ENCODE measurements around the gene TTC33.

TTC33 gene

DNA sequence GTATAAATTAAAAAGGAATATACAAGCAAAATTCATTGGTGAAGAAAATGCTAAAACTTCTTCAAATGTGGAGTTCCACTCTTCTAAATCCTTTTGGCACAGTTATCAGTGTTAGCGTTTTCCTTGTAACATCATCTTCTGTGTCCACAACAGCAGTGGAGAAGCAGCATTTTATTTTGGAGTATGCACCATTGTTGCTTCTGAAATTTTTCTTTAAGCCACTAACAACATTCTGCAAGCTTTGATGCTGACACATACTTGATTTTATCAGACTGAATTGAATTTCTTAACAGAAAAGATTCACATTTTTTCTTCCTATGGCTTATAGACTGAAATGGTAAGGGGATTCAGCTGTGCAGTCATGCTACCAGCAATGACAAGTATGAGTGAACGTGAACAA, 136.8 kb downstream of the TTC33 start:
- no peak for DNase-seq (ENCODE audit: low read depth)
- TF ChIP-seq, protein P1, sequence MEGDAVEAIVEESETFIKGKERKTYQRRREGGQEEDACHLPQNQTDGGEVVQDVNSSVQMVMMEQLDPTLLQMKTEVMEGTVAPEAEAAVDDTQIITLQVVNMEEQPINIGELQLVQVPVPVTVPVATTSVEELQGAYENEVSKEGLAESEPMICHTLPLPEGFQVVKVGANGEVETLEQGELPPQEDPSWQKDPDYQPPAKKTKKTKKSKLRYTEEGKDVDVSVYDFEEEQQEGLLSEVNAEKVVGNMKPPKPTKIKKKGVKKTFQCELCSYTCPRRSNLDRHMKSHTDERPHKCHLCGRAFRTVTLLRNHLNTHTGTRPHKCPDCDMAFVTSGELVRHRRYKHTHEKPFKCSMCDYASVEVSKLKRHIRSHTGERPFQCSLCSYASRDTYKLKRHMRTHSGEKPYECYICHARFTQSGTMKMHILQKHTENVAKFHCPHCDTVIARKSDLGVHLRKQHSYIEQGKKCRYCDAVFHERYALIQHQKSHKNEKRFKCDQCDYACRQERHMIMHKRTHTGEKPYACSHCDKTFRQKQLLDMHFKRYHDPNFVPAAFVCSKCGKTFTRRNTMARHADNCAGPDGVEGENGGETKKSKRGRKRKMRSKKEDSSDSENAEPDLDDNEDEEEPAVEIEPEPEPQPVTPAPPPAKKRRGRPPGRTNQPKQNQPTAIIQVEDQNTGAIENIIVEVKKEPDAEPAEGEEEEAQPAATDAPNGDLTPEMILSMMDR (IDR thresholded peaks at IDR 0.05; ENCODE audit: control insufficient read depth, insufficient read depth, low read depth, low read length, missing control alignments) = no peak
- no peak overlapping the region for H3K4me3 ChIP-seq (ENCODE audit: control insufficient read depth, low read depth, low read length)

DNA sequence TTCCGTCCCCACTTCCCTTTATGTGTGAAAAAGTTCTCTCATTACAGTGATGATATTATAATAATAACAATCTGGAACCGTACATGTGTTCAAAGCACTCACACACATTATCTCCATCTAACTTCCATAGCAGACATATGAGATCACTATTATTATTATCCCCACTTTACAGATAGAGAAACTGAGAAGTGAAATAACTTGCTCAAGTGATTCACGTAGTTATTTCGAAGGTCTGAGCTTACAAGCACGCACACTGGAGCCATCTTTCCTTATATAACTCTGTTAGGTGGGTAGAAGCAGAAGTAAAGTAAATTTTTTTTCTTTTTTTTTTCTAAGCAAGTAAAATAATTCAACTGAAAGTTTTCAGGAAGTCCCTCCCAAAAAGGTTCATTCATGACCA, 139.0 kb downstream of the TTC33 start:
- no peak for DNase-seq (ENCODE audit: low read depth)
- TF ChIP-seq, protein P1 (IDR thresholded peaks at IDR 0.05; ENCODE audit: control insufficient read depth, insufficient read depth, low read depth, low read length, missing control alignments) = no peak
- no peak overlapping the region for H3K4me3 ChIP-seq (ENCODE audit: control insufficient read depth, low read depth, low read length)

DNA sequence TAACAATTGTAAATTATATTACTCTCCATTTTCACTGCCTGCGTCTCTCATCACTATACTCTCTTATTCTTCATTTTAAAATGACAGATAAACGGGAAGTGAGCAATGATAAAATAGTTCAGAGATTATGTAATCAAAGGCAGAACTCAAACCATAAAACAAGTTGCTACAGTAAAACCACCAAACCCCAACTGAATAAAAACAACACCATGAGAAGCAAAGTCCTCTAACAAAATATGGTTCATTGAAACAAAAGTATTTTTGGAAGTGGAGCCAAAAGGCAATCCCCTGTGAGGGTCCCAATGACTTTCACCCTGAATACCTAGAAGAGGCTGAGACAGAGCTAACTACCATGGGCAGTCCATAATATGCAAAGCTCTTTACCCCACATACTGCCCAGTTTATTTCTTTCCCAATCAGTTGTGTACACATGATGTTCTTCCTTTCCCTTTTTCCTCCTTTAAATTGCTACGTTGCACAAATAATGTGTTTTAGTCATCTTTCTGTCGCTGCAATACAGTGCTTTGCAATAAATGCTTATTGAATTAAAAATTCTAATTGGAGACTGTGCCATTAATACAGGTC, 140.1 kb downstream of the TTC33 start:
- no peak overlapping the region for H3K4me3 ChIP-seq (ENCODE audit: control insufficient read depth, low read depth, low read length)
- TF ChIP-seq, protein P1 (IDR thresholded peaks at IDR 0.05; ENCODE audit: control insufficient read depth, insufficient read depth, low read depth, low read length, missing control alignments) = no peak
- DNase-seq (ENCODE audit: low read depth) = no peak

DNA sequence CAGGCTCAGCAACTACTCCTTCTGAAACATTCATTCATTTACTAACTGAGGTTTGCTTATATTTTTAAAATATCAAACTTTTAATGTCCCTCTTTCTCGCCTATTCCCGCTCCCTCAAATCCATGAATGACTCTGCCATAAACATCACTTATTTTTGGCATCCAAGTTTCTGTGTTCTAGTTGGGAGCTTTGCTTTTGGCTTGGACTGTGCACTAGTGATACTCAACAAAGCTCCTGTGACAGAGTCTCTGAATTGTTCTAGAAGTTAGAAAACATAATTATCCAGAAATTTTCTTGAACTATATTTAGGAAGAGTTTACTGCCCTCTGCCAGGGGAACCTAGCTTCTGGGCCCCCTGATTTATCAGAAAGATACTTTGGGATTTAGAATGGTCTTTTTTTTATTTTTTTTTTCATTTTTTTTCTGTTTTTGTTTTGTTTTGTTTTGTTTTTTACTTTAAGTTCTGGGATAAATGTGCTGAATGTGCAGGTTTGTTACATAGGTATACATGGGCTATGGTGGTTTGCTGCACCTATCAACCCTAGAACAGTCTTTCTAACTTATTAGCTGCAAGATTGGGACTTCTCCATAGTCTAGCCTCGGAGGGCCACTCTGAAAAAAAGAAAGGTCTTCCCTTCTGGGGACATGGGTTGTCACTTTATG, 140.7 kb downstream of the TTC33 start:
- no peak overlapping the region for H3K4me3 ChIP-seq (ENCODE audit: control insufficient read depth, low read depth, low read length)
- TF ChIP-seq, protein P1 (IDR thresholded peaks at IDR 0.05; ENCODE audit: control insufficient read depth, insufficient read depth, low read depth, low read length, missing control alignments) = no peak
- no peak for DNase-seq (ENCODE audit: low read depth)

DNA sequence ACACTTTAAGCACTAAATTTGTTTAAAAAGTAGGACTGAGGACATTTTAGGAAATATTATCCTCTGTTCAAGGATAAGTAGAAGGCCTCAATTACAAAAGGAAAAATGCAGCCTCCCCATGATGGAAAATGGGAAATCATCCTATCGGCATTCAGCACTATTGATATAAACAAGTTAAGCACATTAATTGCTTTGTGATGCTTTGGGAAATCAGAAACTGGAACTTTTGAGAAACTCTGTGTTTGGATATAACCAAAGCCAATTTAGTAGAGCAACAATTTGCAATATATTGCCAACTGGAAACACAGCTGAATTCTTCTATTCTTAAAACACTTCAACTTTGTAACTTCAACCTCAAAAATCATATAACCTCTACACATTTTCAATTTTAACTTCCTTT, 141.3 kb downstream of the TTC33 start:
- DNase-seq (ENCODE audit: low read depth) = no peak
- TF ChIP-seq, protein P1 (IDR thresholded peaks at IDR 0.05; ENCODE audit: control insufficient read depth, insufficient read depth, low read depth, low read length, missing control alignments) = no peak
- no peak overlapping the region for H3K4me3 ChIP-seq (ENCODE audit: control insufficient read depth, low read depth, low read length)

DNA sequence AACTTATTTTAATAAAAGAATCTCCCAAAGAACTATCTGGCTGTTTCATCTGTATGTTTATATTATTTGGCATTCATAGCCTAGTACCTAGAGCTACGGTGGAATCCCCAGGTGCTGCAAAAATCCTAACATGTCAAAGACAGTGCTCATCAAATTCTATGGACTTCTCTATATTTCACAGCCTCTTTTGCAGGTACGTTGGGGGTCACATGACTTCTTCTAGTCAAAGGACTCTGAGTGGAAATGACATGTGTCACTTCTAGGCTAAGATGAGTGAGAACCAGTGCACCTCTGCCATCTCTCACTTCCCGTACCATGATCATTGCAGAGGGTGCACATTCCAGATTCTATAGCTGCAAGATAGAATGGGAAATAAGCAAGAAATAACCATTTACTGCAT, 148.6 kb downstream of the TTC33 start:
- no peak overlapping the region for H3K4me3 ChIP-seq (ENCODE audit: control insufficient read depth, low read depth, low read length)
- TF ChIP-seq, protein P1 (IDR thresholded peaks at IDR 0.05; ENCODE audit: control insufficient read depth, insufficient read depth, low read depth, low read length, missing control alignments) = no peak
- no peak for DNase-seq (ENCODE audit: low read depth)

Measured in AG09309 (cell line).